HFF-Myc (cell line): ENCODE data around the gene NBEAL1.

Experiments
- DNase-seq: peaks from one replicate; pipeline ENCODE4 v3.0.0-alpha.2; 2011; ENCODE audit warnings: low read depth; ENCODE audit errors: extremely low read depth
- H3K4me3 ChIP-seq: replicated peaks from 2 replicates; pipeline ENCODE4 v1.5.1; 2011; ENCODE audit warnings: low read depth, mild to moderate bottlenecking, control low read depth, low read length
- TF ChIP-seq, protein P1 (sequence below): IDR thresholded peaks from 2 replicates; pipeline ENCODE4 v1.5.1; 2012; ENCODE audit warnings: mild to moderate bottlenecking, low read depth, low read length, control low read depth; ENCODE audit errors: missing control alignments

Gene NBEAL1

DNA sequence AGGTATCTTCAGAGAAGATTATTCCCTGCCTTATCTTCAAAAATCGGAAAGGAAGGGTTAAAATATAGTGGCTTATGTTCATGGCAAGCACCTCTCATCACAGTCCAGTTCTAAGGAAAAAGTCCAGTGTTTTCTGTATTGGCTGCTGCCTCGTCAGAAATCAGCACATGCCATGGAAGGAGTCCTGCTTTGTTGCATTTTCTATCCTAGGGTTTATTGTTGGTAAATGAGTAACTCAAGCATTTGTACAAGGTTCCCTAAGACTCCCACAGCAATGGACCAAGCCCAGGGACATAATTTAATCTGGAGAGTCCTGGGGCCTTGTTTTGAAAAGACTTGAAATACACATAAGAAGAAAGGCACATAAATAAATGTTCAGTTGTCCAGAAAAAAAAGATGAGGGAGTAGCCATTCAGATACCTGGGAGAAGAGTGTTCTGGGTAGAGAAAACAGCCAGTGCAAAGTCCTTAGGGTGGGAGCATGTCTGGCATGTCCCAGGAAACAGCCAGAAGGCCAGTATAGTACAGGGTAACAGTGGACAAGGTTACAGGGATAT is 26.4 kb downstream of the NBEAL1 start:
- DNase-seq: no peak
- no peak overlapping the region for H3K4me3 ChIP-seq
- TF ChIP-seq, protein P1, sequence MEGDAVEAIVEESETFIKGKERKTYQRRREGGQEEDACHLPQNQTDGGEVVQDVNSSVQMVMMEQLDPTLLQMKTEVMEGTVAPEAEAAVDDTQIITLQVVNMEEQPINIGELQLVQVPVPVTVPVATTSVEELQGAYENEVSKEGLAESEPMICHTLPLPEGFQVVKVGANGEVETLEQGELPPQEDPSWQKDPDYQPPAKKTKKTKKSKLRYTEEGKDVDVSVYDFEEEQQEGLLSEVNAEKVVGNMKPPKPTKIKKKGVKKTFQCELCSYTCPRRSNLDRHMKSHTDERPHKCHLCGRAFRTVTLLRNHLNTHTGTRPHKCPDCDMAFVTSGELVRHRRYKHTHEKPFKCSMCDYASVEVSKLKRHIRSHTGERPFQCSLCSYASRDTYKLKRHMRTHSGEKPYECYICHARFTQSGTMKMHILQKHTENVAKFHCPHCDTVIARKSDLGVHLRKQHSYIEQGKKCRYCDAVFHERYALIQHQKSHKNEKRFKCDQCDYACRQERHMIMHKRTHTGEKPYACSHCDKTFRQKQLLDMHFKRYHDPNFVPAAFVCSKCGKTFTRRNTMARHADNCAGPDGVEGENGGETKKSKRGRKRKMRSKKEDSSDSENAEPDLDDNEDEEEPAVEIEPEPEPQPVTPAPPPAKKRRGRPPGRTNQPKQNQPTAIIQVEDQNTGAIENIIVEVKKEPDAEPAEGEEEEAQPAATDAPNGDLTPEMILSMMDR: no peak

DNA sequence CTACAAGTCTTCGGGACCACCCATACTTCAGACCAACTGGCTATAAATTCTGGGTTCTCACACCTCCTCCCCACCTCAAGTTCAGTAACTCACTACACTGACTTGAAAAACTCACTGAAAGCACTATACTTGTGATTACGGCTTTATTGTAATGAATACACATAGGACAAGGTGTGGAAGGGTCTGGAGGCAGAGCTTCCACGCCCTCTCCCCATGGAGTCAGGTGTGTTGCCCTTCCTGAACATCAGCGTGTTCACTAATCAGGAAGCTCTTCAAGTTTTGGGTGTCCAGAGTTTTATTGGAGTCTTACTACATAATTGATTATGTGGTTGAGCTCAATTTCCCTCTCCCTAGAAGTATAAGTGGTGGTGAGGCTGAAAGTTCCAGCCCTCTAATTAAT is 27.5 kb downstream of the NBEAL1 start:
- H3K4me3 ChIP-seq: no peak overlapping the region
- DNase-seq: no peak

DNA sequence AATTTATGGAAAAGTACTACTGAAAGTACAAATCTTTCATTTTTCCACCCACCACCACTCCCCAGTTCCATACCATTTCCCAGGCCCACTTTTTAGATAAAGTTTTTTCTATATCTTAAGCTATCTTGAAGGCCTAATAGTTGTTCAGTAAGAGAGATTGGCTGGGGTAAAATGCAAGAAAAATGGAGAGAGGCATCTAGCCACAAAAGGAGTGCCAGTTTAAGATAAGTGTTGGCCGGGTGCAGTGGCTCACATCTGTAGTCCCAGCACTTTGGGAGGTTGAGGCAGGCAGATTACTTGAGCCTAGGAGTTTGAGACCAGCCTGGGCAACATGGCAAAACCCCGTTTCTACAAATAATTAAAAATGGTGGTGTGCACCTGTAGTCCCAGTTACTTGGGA is 28.6 kb downstream of the NBEAL1 start:
- no peak for DNase-seq
- H3K4me3 ChIP-seq: no peak overlapping the region
- TF ChIP-seq, protein P1: no peak

More for the DNA sequence above, 27.5 kb downstream of the NBEAL1 start:
- TF ChIP-seq, protein P1: no peak

DNA sequence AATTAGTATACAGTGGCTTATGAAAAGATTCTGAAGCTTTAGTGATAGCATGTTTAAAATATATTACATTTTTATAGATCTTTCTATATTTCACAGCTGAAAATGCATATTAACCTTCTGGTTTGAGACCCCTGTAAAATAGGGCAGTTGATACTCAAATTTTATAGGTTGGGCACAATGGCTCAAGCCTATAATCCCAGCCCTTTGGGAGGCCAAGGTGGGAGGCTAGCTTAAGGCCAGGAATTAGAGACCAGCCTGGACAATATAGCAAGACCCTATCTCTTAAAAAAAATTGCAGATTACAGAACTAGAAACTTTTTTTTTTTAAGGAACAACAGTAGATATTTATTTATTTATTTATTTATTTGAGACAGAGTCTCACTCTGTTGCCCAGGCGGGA is 31.2 kb downstream of the NBEAL1 start:
- DNase-seq: no peak
- TF ChIP-seq, protein P1: no peak
- no peak overlapping the region for H3K4me3 ChIP-seq

DNA sequence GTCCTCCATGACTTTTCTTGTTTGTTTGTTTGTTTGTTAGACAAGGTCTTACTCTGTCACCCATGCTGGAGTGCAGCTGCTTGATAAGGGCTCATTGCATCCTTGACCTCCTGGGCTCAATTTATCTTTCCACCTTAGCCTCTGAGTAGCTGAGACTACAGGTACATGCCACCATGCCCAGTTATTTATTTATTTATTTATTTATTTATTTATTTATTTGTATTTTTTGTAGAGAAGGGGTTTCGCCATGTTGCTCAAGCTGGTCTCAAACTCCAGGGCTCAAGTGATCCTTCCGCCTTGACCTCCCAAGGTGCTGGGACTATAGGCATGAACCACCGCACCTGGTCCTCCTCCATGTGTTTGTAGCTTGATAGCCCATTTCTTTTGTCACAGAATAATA is 37.9 kb downstream of the NBEAL1 start:
- no peak overlapping the region for H3K4me3 ChIP-seq
- no peak for DNase-seq
- TF ChIP-seq, protein P1: no peak

DNA sequence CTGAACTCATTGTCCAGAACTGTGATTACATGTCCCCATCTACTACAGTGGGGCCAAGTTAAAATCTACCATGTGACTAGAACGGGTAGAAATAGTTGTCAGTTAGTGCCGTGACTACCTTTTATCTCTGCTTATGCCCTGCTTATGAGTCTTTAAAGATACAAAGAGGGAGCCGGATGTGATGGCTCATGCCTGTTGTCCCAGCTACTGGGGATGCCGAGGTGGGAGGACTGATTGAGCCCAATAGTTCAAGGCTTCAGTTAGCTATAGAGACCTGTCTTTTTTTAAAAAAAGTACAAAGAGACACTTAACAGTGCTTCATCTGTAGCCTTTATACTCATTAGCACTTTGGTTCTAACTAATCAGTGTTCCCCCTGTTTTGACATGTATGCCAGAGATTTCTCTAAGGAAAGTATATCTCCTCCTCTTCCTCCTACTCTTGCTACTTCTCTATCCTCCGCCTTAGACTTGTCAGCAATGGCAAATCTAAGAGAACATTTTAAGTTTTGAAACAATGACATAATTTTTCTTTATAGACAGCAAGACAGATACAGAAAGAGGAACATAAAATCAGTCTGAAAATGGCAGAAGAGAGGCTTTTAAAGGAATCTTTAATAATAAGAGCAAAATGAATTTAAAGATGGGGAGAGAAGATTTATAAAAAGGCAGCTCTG is 45.0 kb downstream of the NBEAL1 start:
- TF ChIP-seq, protein P1: no peak

More for the DNA sequence above, 45.0 kb downstream of the NBEAL1 start:
- H3K4me3 ChIP-seq: no peak overlapping the region
- no peak for DNase-seq
